ENCODE results near the gene DUSP8. TPM values are rescaled to one million over a fixed set of nuclear protein-coding genes. Genes with fewer than 3 reads are reported as not detected.

DUSP8 gene
- total and polyA plus RNA-seq, 9 of the 15 experiments (the other 6 are each of a cell fraction or from before 2014, with no cell fraction given): 0.14 to 2.0 (median 0.86) TPM; not detected in 2

GRCh38 chr11:1546536-1547466 is 25.3 kb downstream of the DUSP8 start (continued):
- no peak for TF ChIP-seq ZBTB49 (CRISPR knock-in tag; IDR thresholded peaks at IDR 0.05; ENCODE audit: borderline replicate concordance)
- TF ChIP-seq ZNF277 (CRISPR knock-in tag; IDR thresholded peaks at IDR 0.05; ENCODE audit: borderline replicate concordance): no peak
- TF ChIP-seq KLF13 (tag; IDR thresholded peaks at IDR 0.05; ENCODE audit: borderline replicate concordance, low read depth): 0 out of 2 replicates have a peak, but pooled peaks have one; percentile 9
- no peak for TF ChIP-seq SLC30A9 (CRISPR knock-in tag; IDR thresholded peaks at IDR 0.05)
- TF ChIP-seq CREB5 (CRISPR knock-in tag; IDR thresholded peaks at IDR 0.05): no peak
- peak; percentile 96 for TF ChIP-seq PRDM10 (IDR thresholded peaks at IDR 0.05; ENCODE audit: partially characterized antibody)
- no peak for TF ChIP-seq ZNF444 (CRISPR knock-in tag; IDR thresholded peaks at IDR 0.05)
- TF ChIP-seq MAZ (CRISPR knock-in tag; conservative IDR thresholded peaks at IDR 0.05 in 1 of 2, IDR thresholded peaks at IDR 0.05 in 1 of 2): peak; percentile 26 to 68; a peak in 3 of 4 replicates
- no peak for TF ChIP-seq GTF2E2 (tag; IDR thresholded peaks at IDR 0.05)
- 0 out of 2 replicates have a peak, but pooled peaks have one; percentile 14 for TF ChIP-seq E2F5 (CRISPR knock-in tag; IDR thresholded peaks at IDR 0.05)
- no peak for TF ChIP-seq MIER1 (IDR thresholded peaks at IDR 0.05; ENCODE audit: low read depth)
- 0 out of 2 replicates have a peak, but pooled peaks have one; percentile 8 for TF ChIP-seq KDM2B (CRISPR knock-in tag; IDR thresholded peaks at IDR 0.05)
- no peak for TF ChIP-seq ZBTB26 (CRISPR knock-in tag; IDR thresholded peaks at IDR 0.05)
- TF ChIP-seq ZNF41 (CRISPR knock-in tag; conservative IDR thresholded peaks at IDR 0.05): no peak
